Hepatocyte (in vitro differentiated cells): ENCODE measurements around the gene ATP5PF.

Experiments
- CTCF ChIP-seq: fragments of 200-600 bp; sonication (generic); IDR thresholded peaks from 2 replicates; pipeline ENCODE4 v1.5.1; 2016; ENCODE audit warnings: antibody characterized with exemption, mild to moderate bottlenecking; ENCODE audit not compliant: poor library complexity
- EZH2 ChIP-seq: fragments of 200-600 bp; sonication (generic); IDR thresholded peaks from 2 replicates; pipeline ENCODE4 v1.6.1; 2016; ENCODE audit warnings: antibody characterized with exemption, mild to moderate bottlenecking, borderline replicate concordance
- EZH2phosphoT487 ChIP-seq: fragments of 200-600 bp; sonication (generic); IDR thresholded peaks from one replicate; pipeline ENCODE4 v1.6.1; 2018; ENCODE audit warnings: antibody characterized with exemption, mild to moderate bottlenecking, low read depth, moderate library complexity; ENCODE audit not compliant: unreplicated experiment, severe bottlenecking

- no peak for TF ChIP-seq CTCF
- TF ChIP-seq EZH2, result no peak
- no peak for TF ChIP-seq EZH2phosphoT487
Observed at GRCh38 chr21:25691976-25692375, 42.7 kb downstream of the ATP5PF start.
